ENCODE results near the gene MRPL55. TPM values are rescaled to one million over a fixed set of nuclear protein-coding genes. Genes with fewer than 3 reads are reported as not detected.
A peak's percentile ranks its signal among the peaks of the same experiment; 100 is the strongest.

The MRPL55 gene
- total RNA-seq, 2 donors from 2014 or later, result 57.6 to 66.7 TPM

DNA sequence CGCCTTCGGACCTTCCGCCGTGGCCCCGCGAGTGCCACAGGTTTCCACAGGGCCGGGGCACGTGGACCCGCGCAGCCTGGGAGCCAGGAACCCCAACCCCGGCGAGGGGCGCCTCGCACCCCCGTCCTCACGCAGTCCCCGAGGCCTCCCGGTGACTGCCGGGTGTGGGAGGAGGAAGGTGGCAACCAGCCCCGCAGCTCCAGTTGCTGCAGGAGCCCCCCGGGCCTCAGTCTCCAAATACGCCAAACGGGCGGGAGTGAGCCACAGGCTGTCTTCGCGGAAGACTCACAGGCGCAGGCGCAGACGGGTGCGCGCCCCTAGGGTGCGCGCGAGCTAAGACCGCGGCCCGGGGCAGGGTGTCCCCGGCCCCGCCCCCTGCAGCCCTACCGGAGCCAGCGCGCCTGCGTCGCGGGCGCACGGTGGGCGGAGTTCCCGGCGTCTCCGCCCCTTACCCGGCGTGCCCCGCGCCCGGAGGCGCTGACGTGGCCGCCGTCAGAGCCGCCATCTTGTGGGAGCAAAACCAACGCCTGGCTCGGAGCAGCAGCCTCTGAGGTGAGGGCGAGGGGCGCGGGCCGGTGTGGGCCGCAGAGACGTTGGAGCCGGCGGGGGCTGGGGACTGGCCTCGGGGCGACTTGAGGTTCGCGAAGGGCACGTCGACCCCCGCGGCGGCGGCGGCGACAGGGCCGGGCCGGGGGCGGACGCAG lies 26.7 kb downstream of the MRPL55 start, which contains the start of gene ARF1:
Gene ARF1 (plus strand): TSS at position 495 of the 704 bp plus-strand sequence. CDS start 14,407 bp downstream, outside the sequence.
- 0% methylated on average over 33 to 87 of the region's 87 CpGs for WGBS, 2 experiments (ENCODE audit: insufficient coverage in 1 of 2, insufficient read length in 1 of 2)
- peaks cover 19% of the 10 kb centered on the region for H3K4me1 ChIP-seq (ENCODE audit: control insufficient read depth, insufficient read depth, low read length)
- peak within 1 kb of the TSS; percentile 99 for H3K9ac ChIP-seq (ENCODE audit: extremely low read depth, low read length, poor library complexity, severe bottlenecking)
- Mint-ChIP-seq H3K27ac (peak within 1 kb of the TSS; percentile 100), H3K36me3 (ENCODE audit: low read depth) (peaks cover 14% of the 10 kb centered on the region), H3K4me1 (peaks cover 36% of the 10 kb centered on the region), H3K4me3 (peak within 1 kb of the TSS; percentile 99), H3K27me3 (ENCODE audit: insufficient read depth) (peaks cover 17% of the 10 kb centered on the region), H3K9me3 (no peaks in the 10 kb centered on the region)
- H3K9me3 ChIP-seq (ENCODE audit: control insufficient read depth, low read length), result no peaks in the 10 kb centered on the region
- peak within 1 kb of the TSS; percentile 87 for H3K27ac ChIP-seq (ENCODE audit: low read depth, low read length)
- peak within 1 kb of the TSS; percentile 96 for H3K4me3 ChIP-seq (ENCODE audit: low read length)
- no peaks in the 10 kb centered on the region for H3K27me3 ChIP-seq (ENCODE audit: control insufficient read depth, insufficient read depth, low read length, poor library complexity, severe bottlenecking)
- TF ChIP-seq, protein P1, sequence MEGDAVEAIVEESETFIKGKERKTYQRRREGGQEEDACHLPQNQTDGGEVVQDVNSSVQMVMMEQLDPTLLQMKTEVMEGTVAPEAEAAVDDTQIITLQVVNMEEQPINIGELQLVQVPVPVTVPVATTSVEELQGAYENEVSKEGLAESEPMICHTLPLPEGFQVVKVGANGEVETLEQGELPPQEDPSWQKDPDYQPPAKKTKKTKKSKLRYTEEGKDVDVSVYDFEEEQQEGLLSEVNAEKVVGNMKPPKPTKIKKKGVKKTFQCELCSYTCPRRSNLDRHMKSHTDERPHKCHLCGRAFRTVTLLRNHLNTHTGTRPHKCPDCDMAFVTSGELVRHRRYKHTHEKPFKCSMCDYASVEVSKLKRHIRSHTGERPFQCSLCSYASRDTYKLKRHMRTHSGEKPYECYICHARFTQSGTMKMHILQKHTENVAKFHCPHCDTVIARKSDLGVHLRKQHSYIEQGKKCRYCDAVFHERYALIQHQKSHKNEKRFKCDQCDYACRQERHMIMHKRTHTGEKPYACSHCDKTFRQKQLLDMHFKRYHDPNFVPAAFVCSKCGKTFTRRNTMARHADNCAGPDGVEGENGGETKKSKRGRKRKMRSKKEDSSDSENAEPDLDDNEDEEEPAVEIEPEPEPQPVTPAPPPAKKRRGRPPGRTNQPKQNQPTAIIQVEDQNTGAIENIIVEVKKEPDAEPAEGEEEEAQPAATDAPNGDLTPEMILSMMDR (conservative IDR thresholded peaks at IDR 0.05), result no peak
- peak; percentile 96 for DNase-seq
- H3K36me3 ChIP-seq (ENCODE audit: control insufficient read depth, insufficient read depth, low read length), result peaks cover 19% of the 10 kb centered on the region

DNA sequence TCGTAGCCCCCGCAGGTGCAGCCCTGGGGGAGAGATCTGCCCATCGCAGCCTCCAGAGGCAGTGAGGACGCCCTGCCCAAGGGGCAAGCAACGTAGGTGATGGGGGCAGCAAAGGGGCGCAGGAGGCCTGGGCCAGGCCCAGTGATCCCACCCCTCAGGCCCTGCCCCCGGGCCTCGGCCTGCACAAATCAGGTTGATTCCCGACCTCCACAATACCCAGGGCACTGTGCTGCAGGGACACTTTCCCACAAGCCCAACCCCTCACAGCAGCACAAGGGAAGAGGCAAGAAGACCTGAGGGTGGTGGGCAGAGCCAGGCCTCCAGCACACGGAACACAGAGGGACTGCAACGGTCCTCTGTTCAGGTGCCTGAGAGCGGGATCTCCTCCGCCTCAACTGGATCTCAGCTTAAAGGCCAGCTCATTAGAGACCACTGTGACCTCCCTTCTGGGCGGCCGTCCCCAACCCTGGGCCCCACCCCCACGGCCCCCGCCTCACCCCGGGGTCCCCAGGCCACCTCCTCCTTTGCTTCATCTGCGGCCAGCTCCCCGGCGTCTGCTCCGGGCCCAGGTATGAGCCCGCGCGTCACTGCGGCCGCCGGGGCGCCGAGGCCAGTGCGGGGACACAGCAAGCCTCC lies 27.4 kb downstream of the MRPL55 start:
- Histone ChIP-seq H3K36me3 (ENCODE audit: control insufficient read depth, insufficient read depth, low read length) (peaks cover 15% of the 10 kb centered on the region), H3K9ac (ENCODE audit: extremely low read depth, low read length, poor library complexity, severe bottlenecking) (peak overlapping the region; percentile 99), H3K4me3 (ENCODE audit: low read length) (peak overlapping the region; percentile 86), H3K27ac (ENCODE audit: low read depth, low read length) (peak overlapping the region; percentile 36), H3K9me3 (ENCODE audit: control insufficient read depth, low read length) (no peaks in the 10 kb centered on the region), H3K4me1 (ENCODE audit: control insufficient read depth, insufficient read depth, low read length) (peaks cover 15% of the 10 kb centered on the region), H3K27me3 (ENCODE audit: control insufficient read depth, insufficient read depth, low read length, poor library complexity, severe bottlenecking) (no peaks in the 10 kb centered on the region)
- 18 to 27% methylated on average over 8 to 31 of the region's 31 CpGs for WGBS, 2 experiments (ENCODE audit: insufficient coverage in 1 of 2, insufficient read length in 1 of 2)
- Mint-ChIP-seq H3K4me1 (peaks cover 33% of the 10 kb centered on the region), H3K9me3 (no peaks in the 10 kb centered on the region), H3K36me3 (ENCODE audit: low read depth) (peaks cover 13% of the 10 kb centered on the region), H3K27me3 (ENCODE audit: insufficient read depth) (peaks cover 24% of the 10 kb centered on the region), H3K4me3 (peak overlapping the region; percentile 99), H3K27ac (peak overlapping the region; percentile 84)
- TF ChIP-seq, protein P1 (conservative IDR thresholded peaks at IDR 0.05), result no peak
- DNase-seq, result peak; percentile 87

DNA sequence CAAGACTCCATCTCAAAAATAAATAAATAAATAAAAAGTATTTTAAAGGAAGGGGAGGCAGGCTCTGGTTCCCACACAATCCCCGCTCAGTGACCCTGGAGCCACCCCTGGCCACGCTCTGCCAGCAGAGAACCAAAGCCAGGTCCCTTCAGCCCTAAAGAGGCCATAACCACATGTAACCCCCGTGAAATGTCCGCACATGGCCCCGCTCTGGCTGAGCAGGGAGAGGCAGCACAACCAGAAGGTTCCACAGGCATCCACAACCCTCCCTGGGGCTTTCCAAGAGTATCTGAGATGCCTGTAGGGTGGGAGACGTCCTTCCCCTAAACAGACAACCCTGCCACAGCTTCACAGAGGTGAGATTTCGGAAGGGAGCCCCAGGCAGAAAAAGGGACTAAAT lies 28.0 kb downstream of the MRPL55 start:
- H3K9ac ChIP-seq (ENCODE audit: extremely low read depth, low read length, poor library complexity, severe bottlenecking), result peak overlapping the region; percentile 99
- Mint-ChIP-seq H3K27ac (peak overlapping the region; percentile 84), H3K36me3 (ENCODE audit: low read depth) (peaks cover 13% of the 10 kb centered on the region), H3K4me3 (peak overlapping the region; percentile 99), H3K9me3 (no peaks in the 10 kb centered on the region), H3K27me3 (ENCODE audit: insufficient read depth) (peaks cover 29% of the 10 kb centered on the region), H3K4me1 (peaks cover 29% of the 10 kb centered on the region)
- WGBS, 2 experiments (ENCODE audit: insufficient coverage in 1 of 2, insufficient read length in 1 of 2), result 80 to 92% methylated on average over 1 to 7 of the region's 7 CpGs
- peak; percentile 64 for DNase-seq
- H3K36me3 ChIP-seq (ENCODE audit: control insufficient read depth, insufficient read depth, low read length), result peaks cover 13% of the 10 kb centered on the region
- H3K4me3 ChIP-seq (ENCODE audit: low read length), result peak overlapping the region; percentile 86
- no peaks in the 10 kb centered on the region for H3K27me3 ChIP-seq (ENCODE audit: control insufficient read depth, insufficient read depth, low read length, poor library complexity, severe bottlenecking)
- TF ChIP-seq, protein P1 (conservative IDR thresholded peaks at IDR 0.05), result no peak
- no peak overlapping the region for H3K27ac ChIP-seq (ENCODE audit: low read depth, low read length)
- H3K9me3 ChIP-seq (ENCODE audit: control insufficient read depth, low read length), result no peaks in the 10 kb centered on the region
- H3K4me1 ChIP-seq (ENCODE audit: control insufficient read depth, insufficient read depth, low read length), result peaks cover 9% of the 10 kb centered on the region

Measured in endodermal cell (in vitro differentiated cells).